Nephron (organoid): ENCODE results near the gene NEO1.

Source experiments
- H3K27ac Mint-ChIP-seq, 3 experiments: 2 replicates each; pipeline ENCODE4 v1.8.0; 2020; ENCODE audit warnings: mixed read lengths in 3 of 3, mild to moderate bottlenecking in 2 of 3, moderate library complexity in 1 of 3
- H3K27me3 Mint-ChIP-seq: 2 replicates; pipeline ENCODE4 v1.8.0; 2021; ENCODE audit warnings: low read depth, mild to moderate bottlenecking, moderate library complexity, mixed read lengths
- H3K36me3 Mint-ChIP-seq: 2 replicates; pipeline ENCODE4 v1.8.0; 2020; ENCODE audit warnings: low read depth, mixed read lengths
- H3K4me1 Mint-ChIP-seq: 2 replicates; pipeline ENCODE4 v1.8.0; 2020; ENCODE audit warnings: mixed read lengths
- H3K4me3 Mint-ChIP-seq, 3 experiments: 2 replicates each; pipeline ENCODE4 v1.8.0; 2020; ENCODE audit warnings: mild to moderate bottlenecking in 3 of 3, mixed read lengths in 3 of 3, moderate library complexity in 2 of 3
- H3K9me3 Mint-ChIP-seq: 2 replicates; pipeline ENCODE4 v1.8.0; 2020; ENCODE audit warnings: mixed read lengths
- CTCF ChIP-seq, 3 experiments: fragments of 200-600 bp; sonication (generic); IDR thresholded peaks; one replicate each; pipeline ENCODE4 v1.5.0; 2021; ENCODE audit warnings: antibody characterized with exemption in 3 of 3; ENCODE audit not compliant: unreplicated experiment in 3 of 3

Gene NEO1

GRCh38 chr15:73249499-73249898, 197.2 kb downstream of the NEO1 start:
- peaks cover 55% of the 10 kb centered on the region for H3K36me3 Mint-ChIP-seq
- no peak overlapping the region for H3K4me3 Mint-ChIP-seq
- H3K27me3 Mint-ChIP-seq, result no peaks in the 10 kb centered on the region
- H3K4me1 Mint-ChIP-seq, result peaks cover 6% of the 10 kb centered on the region
- no peaks in the 10 kb centered on the region for H3K9me3 Mint-ChIP-seq
- no peak for TF ChIP-seq CTCF (IDR thresholded peaks at IDR 0.05; ENCODE audit: unreplicated experiment in 3 of 3)
- H3K27ac Mint-ChIP-seq, result no peak overlapping the region

- Mint-ChIP-seq H3K4me3 (no peak overlapping the region), H3K27ac (no peak overlapping the region), H3K9me3 (no peaks in the 10 kb centered on the region), H3K4me1 (no peaks in the 10 kb centered on the region), H3K36me3 (peaks cover 59% of the 10 kb centered on the region), H3K27me3 (no peaks in the 10 kb centered on the region)
- no peak for TF ChIP-seq CTCF (IDR thresholded peaks at IDR 0.05; ENCODE audit: unreplicated experiment in 3 of 3)
Observed at GRCh38 chr15:73254598-73254997, 202.3 kb downstream of the NEO1 start.

GRCh38 chr15:73258271-73259108, 206.2 kb downstream of the NEO1 start:
- H3K27me3 Mint-ChIP-seq, result no peaks in the 10 kb centered on the region
- no peak for TF ChIP-seq CTCF (IDR thresholded peaks at IDR 0.05; ENCODE audit: unreplicated experiment in 3 of 3)
- H3K27ac Mint-ChIP-seq, result no peak overlapping the region
- peaks cover 77% of the 10 kb centered on the region for H3K36me3 Mint-ChIP-seq
- no peaks in the 10 kb centered on the region for H3K4me1 Mint-ChIP-seq
- H3K9me3 Mint-ChIP-seq, result no peaks in the 10 kb centered on the region
- H3K4me3 Mint-ChIP-seq, result no peak overlapping the region

GRCh38 chr15:73264881-73265280, 212.6 kb downstream of the NEO1 start:
- Mint-ChIP-seq H3K9me3 (no peaks in the 10 kb centered on the region), H3K4me1 (no peaks in the 10 kb centered on the region), H3K36me3 (peaks cover 57% of the 10 kb centered on the region), H3K4me3 (no peak overlapping the region), H3K27me3 (no peaks in the 10 kb centered on the region), H3K27ac (no peak overlapping the region)
- no peak for TF ChIP-seq CTCF (IDR thresholded peaks at IDR 0.05; ENCODE audit: unreplicated experiment in 3 of 3)

GRCh38 chr15:73265536-73266153, 213.4 kb downstream of the NEO1 start:
- no peaks in the 10 kb centered on the region for H3K27me3 Mint-ChIP-seq
- H3K27ac Mint-ChIP-seq, result no peak overlapping the region
- no peak overlapping the region for H3K4me3 Mint-ChIP-seq
- peaks cover 57% of the 10 kb centered on the region for H3K36me3 Mint-ChIP-seq
- peak; percentile 62 to 75 (median 69) for TF ChIP-seq CTCF (IDR thresholded peaks at IDR 0.05; ENCODE audit: unreplicated experiment in 3 of 3)
- H3K4me1 Mint-ChIP-seq, result peaks cover 5% of the 10 kb centered on the region
- no peaks in the 10 kb centered on the region for H3K9me3 Mint-ChIP-seq
